HEK293 (cell line): Measurements from ENCODE around the gene DPYSL4.

ENCODE experiments used
- OVOL3 ChIP-seq: fragments of 450-650 bp; formaldehyde crosslinking; IDR thresholded peaks from 2 replicates; pipeline ENCODE4 v1.5.1; 2016; ENCODE audit warnings: missing biosample characterization, missing genetic modification characterization
- ZNF449 ChIP-seq: fragments of 450-650 bp; formaldehyde crosslinking; IDR thresholded peaks from 2 replicates; pipeline ENCODE4 v1.5.1; 2017; ENCODE audit warnings: missing biosample characterization, mild to moderate bottlenecking, missing genetic modification characterization, moderate library complexity

DNA sequence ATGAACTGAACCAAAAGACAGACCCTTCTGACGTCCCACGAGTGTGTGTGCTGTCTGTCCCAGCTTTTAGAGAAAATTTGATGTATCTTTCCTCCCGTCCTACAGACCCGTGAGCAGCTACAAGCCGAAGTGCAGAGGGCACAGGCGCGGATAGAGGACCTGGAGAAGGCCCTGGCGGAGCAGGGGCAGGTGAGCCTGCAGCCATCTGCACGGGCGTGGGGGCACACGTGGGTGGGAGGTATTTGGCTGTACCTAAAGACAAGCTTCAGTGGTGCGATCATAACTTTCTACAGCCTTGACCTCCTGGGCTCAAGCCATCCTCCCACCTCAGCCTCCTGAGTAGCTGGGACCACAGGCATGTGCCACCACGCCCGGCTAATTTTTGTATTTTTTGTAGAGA is 41.7 kb upstream of the DPYSL4 start:
- TF ChIP-seq OVOL3 (tag by site-specific recombination) (no peak), ZNF449 (tag by site-specific recombination) (no peak)
